Kidney (tissue), 14 donors: ENCODE data around the gene SPEM3. TPM values are rescaled to one million over a fixed set of nuclear protein-coding genes. Genes with fewer than 3 reads are reported as not detected.

Experiments used
- DNase-seq, 5 donors: peaks; one replicate each; pipeline ENCODE4 v3.0.0-alpha.2; 2013 to 2020
- FAIRE-seq: peaks from 2 replicates; lab custom pipeline; 2012; peaks lifted over from hg19 to GRCh38; lab: Jason Lieb, UNC
- H3K27ac ChIP-seq, 2 donors: one replicate each; pipeline ENCODE4 v1.7.0; 2013; ENCODE audit warnings: low read depth in 2 of 2, low read length in 2 of 2, inconsistent platforms in 1 of 2
- H3K27me3 ChIP-seq: one replicate; pipeline ENCODE4 v1.7.1; 2013; ENCODE audit warnings: low read length, inconsistent platforms; ENCODE audit not compliant: control insufficient read depth, insufficient read depth
- H3K36me3 ChIP-seq, 3 donors: one replicate each; pipeline versions ENCODE4 v1.7.0 to v1.7.1; 2013; ENCODE audit warnings: low read length in 3 of 3, control low read depth in 1 of 3, inconsistent platforms in 1 of 3; ENCODE audit not compliant: insufficient read depth in 3 of 3, control insufficient read depth in 2 of 3
- H3K4me1 ChIP-seq, 3 donors: one replicate each; pipeline versions ENCODE4 v1.7.0 to v1.7.1; 2013; ENCODE audit warnings: low read length in 3 of 3, inconsistent platforms in 1 of 3, low read depth in 1 of 3; ENCODE audit not compliant: control insufficient read depth in 2 of 3, insufficient read depth in 2 of 3
- H3K4me3 ChIP-seq, 3 donors: one replicate each; pipeline versions ENCODE4 v1.7.0 to v1.8.1; 2013; ENCODE audit warnings: low read length in 3 of 3, control low read depth in 1 of 3, inconsistent platforms in 1 of 3
- H3K9ac ChIP-seq, 3 donors: one replicate each; pipeline versions ENCODE4 v1.7.0 to v1.7.1; 2013; ENCODE audit warnings: low read length in 3 of 3, control low read depth in 1 of 3, inconsistent platforms in 1 of 3
- H3K9me3 ChIP-seq, 3 donors: one replicate each; pipeline versions ENCODE4 v1.7.0 to v1.7.1; 2013; ENCODE audit warnings: low read length in 3 of 3, control low read depth in 1 of 3, inconsistent platforms in 1 of 3; ENCODE audit not compliant: control insufficient read depth in 2 of 3, insufficient read depth in 1 of 3
- intact Hi-C: fragments of 100-400 bp; cut with DNase I; formaldehyde crosslinking; loops from one replicate; pipeline ENCODE4 v1.11.1; 2022
- polyA plus RNA-seq: library from polyadenylated mRNA; stranded (reverse); fragments of 350-450 nt; fragmentation: Illumina TruSeq; extraction: RNeasy Lipid Tissue Mini Kit (QIAGEN cat#74804); gene quantifications from one replicate; pipeline ENCODE4 v1.2.3, GENCODE V29; 2014; ENCODE audit warnings: low read depth, low replicate concordance; ENCODE audit not compliant: insufficient read depth
- total RNA-seq: library from RNA; stranded (reverse); fragmentation: NEBNext Ultra II Directional; extraction: Animal tissue kit (Norgen Biotek cat#: 25700); gene quantifications from one replicate; pipeline ENCODE4 v1.2.1, GENCODE V29; 2021
- TF ChIP-seq, protein P1 (sequence below): IDR thresholded peaks from 3 replicates; pipeline ENCODE4 v1.5.1; 2012; ENCODE audit warnings: mild to moderate bottlenecking, moderate library complexity, borderline replicate concordance; ENCODE audit not compliant: insufficient read depth; ENCODE audit errors: extremely low read depth
- donor health status: control.
- donor health status: control.
- donor health status: control.
- donor health status: control.
- donor health status: control.
- donor health status: DM: yes; HTN: yes; CAD: no.
- donor health status: Normal renal cell carcinoma (clear cell type).

SPEM3 gene
- total and polyA plus RNA-seq, 2 donors from 2014 or later: not detected

DNA sequence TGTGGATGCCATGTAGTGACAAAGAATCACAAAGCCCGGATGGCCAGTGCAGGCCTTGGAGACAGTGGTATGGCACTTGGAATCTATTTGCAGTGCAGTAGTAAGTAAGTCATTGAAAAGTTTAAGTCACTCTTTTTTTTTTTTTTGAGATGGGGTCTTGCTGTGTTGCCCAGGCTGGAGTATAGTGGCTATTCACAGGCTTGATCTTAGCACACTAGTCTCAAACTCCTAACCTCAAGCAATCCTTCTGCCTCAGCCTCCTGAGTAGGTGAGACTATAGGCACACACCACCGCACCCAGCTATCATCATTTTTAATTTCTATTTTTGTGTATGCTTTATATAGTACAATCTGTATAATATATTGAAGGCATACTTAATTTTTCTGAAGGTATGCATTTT lies 30.0 kb upstream of the SPEM3 start:
- no peaks in the 10 kb centered on the region for H3K9me3 ChIP-seq
- FAIRE-seq: no peak

GRCh38 chr17:7403043-7403726 lies 25.5 kb upstream of the SPEM3 start:
- FAIRE-seq (no peak), DNase-seq (peak in 3 of 5 donors; percentile 67 to 90 (median 74))
- intact Hi-C loops: no loop called here
- TF ChIP-seq, protein P1, sequence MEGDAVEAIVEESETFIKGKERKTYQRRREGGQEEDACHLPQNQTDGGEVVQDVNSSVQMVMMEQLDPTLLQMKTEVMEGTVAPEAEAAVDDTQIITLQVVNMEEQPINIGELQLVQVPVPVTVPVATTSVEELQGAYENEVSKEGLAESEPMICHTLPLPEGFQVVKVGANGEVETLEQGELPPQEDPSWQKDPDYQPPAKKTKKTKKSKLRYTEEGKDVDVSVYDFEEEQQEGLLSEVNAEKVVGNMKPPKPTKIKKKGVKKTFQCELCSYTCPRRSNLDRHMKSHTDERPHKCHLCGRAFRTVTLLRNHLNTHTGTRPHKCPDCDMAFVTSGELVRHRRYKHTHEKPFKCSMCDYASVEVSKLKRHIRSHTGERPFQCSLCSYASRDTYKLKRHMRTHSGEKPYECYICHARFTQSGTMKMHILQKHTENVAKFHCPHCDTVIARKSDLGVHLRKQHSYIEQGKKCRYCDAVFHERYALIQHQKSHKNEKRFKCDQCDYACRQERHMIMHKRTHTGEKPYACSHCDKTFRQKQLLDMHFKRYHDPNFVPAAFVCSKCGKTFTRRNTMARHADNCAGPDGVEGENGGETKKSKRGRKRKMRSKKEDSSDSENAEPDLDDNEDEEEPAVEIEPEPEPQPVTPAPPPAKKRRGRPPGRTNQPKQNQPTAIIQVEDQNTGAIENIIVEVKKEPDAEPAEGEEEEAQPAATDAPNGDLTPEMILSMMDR: no peak
- no peaks in the 10 kb centered on the region for H3K36me3 ChIP-seq
- no peaks in the 10 kb centered on the region for H3K27me3 ChIP-seq
- H3K4me1 ChIP-seq: peaks cover 0 to 6% (median 6%) of the 10 kb centered on the region in 3 donors
- peak overlapping the region; percentile 79 to 88 for H3K27ac ChIP-seq
- peak overlapping the region; percentile 48 to 84 (median 72) for H3K4me3 ChIP-seq
- H3K9me3 ChIP-seq: no peaks in the 10 kb centered on the region
- peak overlapping the region; percentile 12 to 77 (median 47) for H3K9ac ChIP-seq

More for the DNA sequence above, 30.0 kb upstream of the SPEM3 start:
- intact Hi-C loops: no loop called here
- TF ChIP-seq, protein P1: no peak
- Histone ChIP-seq H3K4me1 (peaks cover 0 to 10% (median 6%) of the 10 kb centered on the region in 3 donors), H3K27ac (no peak overlapping the region), H3K9ac (no peak overlapping the region), H3K27me3 (no peaks in the 10 kb centered on the region), H3K36me3 (no peaks in the 10 kb centered on the region), H3K4me3 (no peak overlapping the region)
- no peak for DNase-seq

DNA sequence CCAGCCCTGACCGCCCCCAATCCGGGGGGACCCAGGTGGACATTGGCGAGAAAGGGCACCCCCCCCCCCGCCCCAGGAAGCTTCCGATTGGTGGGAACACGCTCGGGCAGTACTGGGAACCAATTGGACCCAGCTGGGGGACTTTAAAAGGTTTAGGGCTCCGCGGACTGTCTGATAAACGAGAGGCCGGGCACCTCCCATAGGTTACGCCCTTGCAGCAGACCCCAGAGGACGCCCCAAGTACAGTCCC lies 25.0 kb upstream of the SPEM3 start:
- H3K4me1 ChIP-seq: peaks cover 0 to 6% (median 6%) of the 10 kb centered on the region in 3 donors
- H3K9me3 ChIP-seq: no peaks in the 10 kb centered on the region
- peak overlapping the region in 2 of 3 donors; percentile 44 to 47 for H3K9ac ChIP-seq
- DNase-seq: no peak
- no peak for FAIRE-seq
- no peaks in the 10 kb centered on the region for H3K36me3 ChIP-seq
- TF ChIP-seq, protein P1: no peak
- peak overlapping the region; percentile 79 to 88 for H3K27ac ChIP-seq
- peak overlapping the region; percentile 67 to 84 (median 72) for H3K4me3 ChIP-seq
- intact Hi-C loops: no loop called here
- no peaks in the 10 kb centered on the region for H3K27me3 ChIP-seq
